ENCODE measurements around the gene TBC1D1.

DNA sequence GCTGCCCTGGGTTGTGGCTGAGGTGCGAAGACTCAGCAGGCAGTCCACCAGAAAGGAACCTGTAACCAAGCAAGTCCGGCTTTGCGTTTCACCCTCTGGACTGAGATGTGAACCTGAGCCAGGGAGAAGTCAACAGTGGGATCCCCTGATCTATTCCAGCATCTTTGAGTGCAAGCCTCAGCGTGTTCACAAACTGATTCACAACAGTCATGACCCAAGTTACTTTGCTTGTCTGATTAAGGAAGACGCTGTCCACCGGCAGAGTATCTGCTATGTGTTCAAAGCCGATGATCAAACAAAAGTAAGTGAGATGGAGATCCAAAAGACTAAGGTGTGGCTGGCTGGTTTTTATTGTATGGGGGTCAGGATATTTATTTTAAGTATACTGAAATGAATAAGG, 11.3 kb downstream of the TBC1D1 start:
- TF ChIP-seq GATA3 (IDR thresholded peaks at IDR 0.05; ENCODE audit: low read depth, low read length) (no peak), GATA2 (IDR thresholded peaks at IDR 0.05; ENCODE audit: low read depth, low read length) (no peak)

Data from SH-SY5Y (cell line).